ENCODE results near the gene HMOX2. TPM values are rescaled to one million over a fixed set of nuclear protein-coding genes. Genes with fewer than 3 reads are reported as not detected.

Gene HMOX2
- total RNA-seq, 1 experiment from 2014 or later = 72.6 TPM

- intact Hi-C loops (cut with micrococcal nuclease; ENCODE audit: unreplicated experiment) = no loop called here
- H3K36me3 ChIP-seq (ENCODE audit: control insufficient read depth, insufficient read depth, low read length) = no peaks in the 10 kb centered on the region
These were observed 47.7 kb upstream of the HMOX2 start for GRCh38 chr16:4428500-4428899.

GRCh38 chr16:4431023-4431422 is 45.2 kb upstream of the HMOX2 start:
- Histone ChIP-seq H3K4me1 (ENCODE audit: control insufficient read depth, insufficient read depth, low read length) (peaks cover 13% of the 10 kb centered on the region), H3K4me3 (ENCODE audit: low read depth in 2 of 2, low read length in 2 of 2) (no peak overlapping the region), H3K27me3 (ENCODE audit: control insufficient read depth, insufficient read depth, low read length) (no peaks in the 10 kb centered on the region), H3K36me3 (ENCODE audit: control insufficient read depth, insufficient read depth, low read length) (peaks cover 11% of the 10 kb centered on the region; the same call in 1 of the 2 replicates), H3K27ac (ENCODE audit: low read length) (no peak overlapping the region), H3K9me3 (ENCODE audit: control insufficient read depth, insufficient read depth, low read depth, low read length) (no peaks in the 10 kb centered on the region)
- TF ChIP-seq, protein P1, sequence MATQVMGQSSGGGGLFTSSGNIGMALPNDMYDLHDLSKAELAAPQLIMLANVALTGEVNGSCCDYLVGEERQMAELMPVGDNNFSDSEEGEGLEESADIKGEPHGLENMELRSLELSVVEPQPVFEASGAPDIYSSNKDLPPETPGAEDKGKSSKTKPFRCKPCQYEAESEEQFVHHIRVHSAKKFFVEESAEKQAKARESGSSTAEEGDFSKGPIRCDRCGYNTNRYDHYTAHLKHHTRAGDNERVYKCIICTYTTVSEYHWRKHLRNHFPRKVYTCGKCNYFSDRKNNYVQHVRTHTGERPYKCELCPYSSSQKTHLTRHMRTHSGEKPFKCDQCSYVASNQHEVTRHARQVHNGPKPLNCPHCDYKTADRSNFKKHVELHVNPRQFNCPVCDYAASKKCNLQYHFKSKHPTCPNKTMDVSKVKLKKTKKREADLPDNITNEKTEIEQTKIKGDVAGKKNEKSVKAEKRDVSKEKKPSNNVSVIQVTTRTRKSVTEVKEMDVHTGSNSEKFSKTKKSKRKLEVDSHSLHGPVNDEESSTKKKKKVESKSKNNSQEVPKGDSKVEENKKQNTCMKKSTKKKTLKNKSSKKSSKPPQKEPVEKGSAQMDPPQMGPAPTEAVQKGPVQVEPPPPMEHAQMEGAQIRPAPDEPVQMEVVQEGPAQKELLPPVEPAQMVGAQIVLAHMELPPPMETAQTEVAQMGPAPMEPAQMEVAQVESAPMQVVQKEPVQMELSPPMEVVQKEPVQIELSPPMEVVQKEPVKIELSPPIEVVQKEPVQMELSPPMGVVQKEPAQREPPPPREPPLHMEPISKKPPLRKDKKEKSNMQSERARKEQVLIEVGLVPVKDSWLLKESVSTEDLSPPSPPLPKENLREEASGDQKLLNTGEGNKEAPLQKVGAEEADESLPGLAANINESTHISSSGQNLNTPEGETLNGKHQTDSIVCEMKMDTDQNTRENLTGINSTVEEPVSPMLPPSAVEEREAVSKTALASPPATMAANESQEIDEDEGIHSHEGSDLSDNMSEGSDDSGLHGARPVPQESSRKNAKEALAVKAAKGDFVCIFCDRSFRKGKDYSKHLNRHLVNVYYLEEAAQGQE (IDR thresholded peaks at IDR 0.05; ENCODE audit: insufficient read depth in 1 of 2, low read depth in 2 of 2, low read length in 1 of 2) = no peak
- no peak for TF ChIP-seq SIN3A (IDR thresholded peaks at IDR 0.05; ENCODE audit: borderline replicate concordance, insufficient read depth, low read depth, low read length)
- no peak for TF ChIP-seq POLR2AphosphoS5 (IDR thresholded peaks at IDR 0.05; ENCODE audit: low read depth, low read length)
- TF ChIP-seq, protein P2, sequence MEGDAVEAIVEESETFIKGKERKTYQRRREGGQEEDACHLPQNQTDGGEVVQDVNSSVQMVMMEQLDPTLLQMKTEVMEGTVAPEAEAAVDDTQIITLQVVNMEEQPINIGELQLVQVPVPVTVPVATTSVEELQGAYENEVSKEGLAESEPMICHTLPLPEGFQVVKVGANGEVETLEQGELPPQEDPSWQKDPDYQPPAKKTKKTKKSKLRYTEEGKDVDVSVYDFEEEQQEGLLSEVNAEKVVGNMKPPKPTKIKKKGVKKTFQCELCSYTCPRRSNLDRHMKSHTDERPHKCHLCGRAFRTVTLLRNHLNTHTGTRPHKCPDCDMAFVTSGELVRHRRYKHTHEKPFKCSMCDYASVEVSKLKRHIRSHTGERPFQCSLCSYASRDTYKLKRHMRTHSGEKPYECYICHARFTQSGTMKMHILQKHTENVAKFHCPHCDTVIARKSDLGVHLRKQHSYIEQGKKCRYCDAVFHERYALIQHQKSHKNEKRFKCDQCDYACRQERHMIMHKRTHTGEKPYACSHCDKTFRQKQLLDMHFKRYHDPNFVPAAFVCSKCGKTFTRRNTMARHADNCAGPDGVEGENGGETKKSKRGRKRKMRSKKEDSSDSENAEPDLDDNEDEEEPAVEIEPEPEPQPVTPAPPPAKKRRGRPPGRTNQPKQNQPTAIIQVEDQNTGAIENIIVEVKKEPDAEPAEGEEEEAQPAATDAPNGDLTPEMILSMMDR (IDR thresholded peaks at IDR 0.05) = no peak
- no peak for TF ChIP-seq TCF7L2 (IDR thresholded peaks at IDR 0.05; ENCODE audit: low read depth, low read length)
- DNase-seq (ENCODE audit: low read depth, low spot score) (no peak), ATAC-seq (no peak)
- intact Hi-C loops (cut with micrococcal nuclease; ENCODE audit: unreplicated experiment) = no loop called here
- in situ Hi-C loops (cut with HindIII; ENCODE audit: low pct_unique_long_range_greater_than_20kb, low sequenced_read_pairs) = no loop called here
- ChIA-PET POLR2A (no interaction called here), CTCF (no interaction called here)
- BruUV-seq (replicated peaks) = no TSS peak

More at GRCh38 chr16:4428500-4428899, 47.7 kb upstream of the HMOX2 start:
- ATAC-seq (no peak), DNase-seq (ENCODE audit: low read depth, low spot score) (no peak)
- H3K4me1 ChIP-seq (ENCODE audit: control insufficient read depth, insufficient read depth, low read length) = peaks cover 17% of the 10 kb centered on the region
- ChIA-PET POLR2A (no interaction called here), CTCF (no interaction called here)
- in situ Hi-C loops (cut with HindIII; ENCODE audit: low pct_unique_long_range_greater_than_20kb, low sequenced_read_pairs) = no loop called here
- H3K27ac ChIP-seq (ENCODE audit: low read length) = no peak overlapping the region
- TF ChIP-seq, protein P1 (IDR thresholded peaks at IDR 0.05; ENCODE audit: insufficient read depth in 1 of 2, low read depth in 2 of 2, low read length in 1 of 2) = no peak
- TF ChIP-seq, protein P2 (IDR thresholded peaks at IDR 0.05) = no peak
- TF ChIP-seq TCF7L2 (IDR thresholded peaks at IDR 0.05; ENCODE audit: low read depth, low read length) (no peak), SIN3A (IDR thresholded peaks at IDR 0.05; ENCODE audit: borderline replicate concordance, insufficient read depth, low read depth, low read length) (no peak), POLR2AphosphoS5 (IDR thresholded peaks at IDR 0.05; ENCODE audit: low read depth, low read length) (no peak)
- no peak overlapping the region for H3K4me3 ChIP-seq (ENCODE audit: low read depth in 2 of 2, low read length in 2 of 2)
- no peaks in the 10 kb centered on the region for H3K9me3 ChIP-seq (ENCODE audit: control insufficient read depth, insufficient read depth, low read depth, low read length)
- BruUV-seq (replicated peaks) = no TSS peak
- H3K27me3 ChIP-seq (ENCODE audit: control insufficient read depth, insufficient read depth, low read length) = no peaks in the 10 kb centered on the region

Data from Panc1 (cell line).